Activated T-cell treated with anti-CD3 and anti-CD28 coated beads, Interleukin-2, amount 50 U/mL, for 1 hour (primary cell): ENCODE data around the gene FAM20B.

Source experiments
- DNase-seq: peaks from one replicate; pipeline ENCODE4 v3.0.0-alpha.2; 2020

The FAM20B gene

DNA sequence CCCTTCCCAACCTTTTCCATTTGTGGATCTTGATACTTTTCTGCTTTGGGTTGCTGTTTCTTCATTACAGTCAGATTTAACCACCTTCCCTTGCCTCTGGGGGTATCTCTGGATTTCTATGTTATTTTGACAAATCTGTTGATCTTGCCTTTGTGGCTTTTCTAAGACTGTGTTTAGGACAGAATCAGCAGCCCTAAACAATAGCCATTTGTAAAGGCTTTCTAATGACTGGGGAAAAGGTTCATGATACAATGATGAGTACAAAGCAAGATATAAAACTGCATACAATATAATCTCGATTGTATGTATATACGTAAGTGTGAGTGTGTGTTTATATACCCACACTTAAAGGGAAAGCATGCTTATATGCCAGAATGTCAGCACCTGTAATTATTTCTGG lies 27.8 kb downstream of the FAM20B start:
- no peak for DNase-seq

DNA sequence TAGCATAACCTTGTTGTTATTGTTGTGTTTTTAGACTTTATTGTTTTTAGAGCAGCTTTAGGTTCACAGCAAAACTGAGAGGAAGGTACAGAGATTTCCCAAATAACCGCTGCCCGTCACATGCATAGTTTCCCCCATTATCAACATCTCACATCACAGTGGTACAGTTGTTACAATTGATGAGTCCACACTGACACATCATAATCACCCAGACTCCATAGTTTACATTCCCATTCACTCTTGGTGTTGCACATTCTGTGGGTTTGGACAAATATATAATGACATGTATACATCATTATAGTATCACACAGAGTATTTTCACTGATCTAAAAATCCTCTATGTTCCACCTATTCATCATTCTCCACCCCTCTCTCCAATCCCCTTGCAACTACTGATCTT lies 30.2 kb downstream of the FAM20B start:
- no peak for DNase-seq

DNA sequence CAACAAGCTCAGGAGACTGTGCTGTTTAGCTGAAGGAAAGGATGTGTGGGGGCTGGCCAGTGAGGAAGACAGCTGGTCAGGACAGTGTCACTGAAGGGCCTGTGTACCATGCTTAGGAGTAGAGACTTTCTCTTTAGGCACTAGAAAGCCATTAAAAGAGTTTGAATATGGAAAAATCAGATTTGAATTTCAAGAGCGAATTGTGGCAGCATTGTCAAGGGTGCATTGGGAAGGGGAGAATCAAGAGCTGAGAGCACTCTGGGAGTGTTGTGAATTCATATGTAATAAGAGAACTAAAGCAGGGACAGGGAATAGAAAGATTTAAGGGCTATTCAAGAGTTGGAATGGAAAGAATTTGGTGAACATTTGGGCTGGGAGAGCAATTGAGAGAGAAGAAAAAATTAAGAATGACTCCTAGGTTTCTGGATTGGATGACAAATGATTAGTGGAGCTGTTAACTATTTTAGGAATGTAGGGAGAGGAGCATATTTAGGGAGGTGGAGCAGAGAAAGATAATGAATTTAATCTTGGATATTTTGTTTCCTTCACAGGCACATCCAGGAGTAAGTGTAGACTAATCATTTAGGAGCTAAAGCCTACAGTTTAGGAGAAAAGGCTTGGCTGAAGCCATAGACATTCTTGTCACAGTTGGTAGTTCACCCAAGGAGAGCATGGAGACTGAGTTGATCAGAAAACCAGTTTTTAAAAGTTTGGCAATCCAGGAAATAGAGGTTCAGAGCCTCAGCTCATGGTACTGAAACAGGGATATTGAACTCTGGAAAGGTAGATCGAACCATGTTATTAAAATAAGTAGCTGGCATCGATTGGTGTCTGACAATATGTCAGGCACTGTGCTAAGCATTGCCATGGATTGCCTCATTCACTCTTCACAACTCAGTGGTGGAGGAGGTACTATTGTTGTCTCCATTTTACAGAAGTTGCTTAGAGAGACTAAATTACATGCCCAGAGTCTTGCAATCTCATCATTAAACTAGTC lies 33.1 kb downstream of the FAM20B start:
- no peak for DNase-seq

DNA sequence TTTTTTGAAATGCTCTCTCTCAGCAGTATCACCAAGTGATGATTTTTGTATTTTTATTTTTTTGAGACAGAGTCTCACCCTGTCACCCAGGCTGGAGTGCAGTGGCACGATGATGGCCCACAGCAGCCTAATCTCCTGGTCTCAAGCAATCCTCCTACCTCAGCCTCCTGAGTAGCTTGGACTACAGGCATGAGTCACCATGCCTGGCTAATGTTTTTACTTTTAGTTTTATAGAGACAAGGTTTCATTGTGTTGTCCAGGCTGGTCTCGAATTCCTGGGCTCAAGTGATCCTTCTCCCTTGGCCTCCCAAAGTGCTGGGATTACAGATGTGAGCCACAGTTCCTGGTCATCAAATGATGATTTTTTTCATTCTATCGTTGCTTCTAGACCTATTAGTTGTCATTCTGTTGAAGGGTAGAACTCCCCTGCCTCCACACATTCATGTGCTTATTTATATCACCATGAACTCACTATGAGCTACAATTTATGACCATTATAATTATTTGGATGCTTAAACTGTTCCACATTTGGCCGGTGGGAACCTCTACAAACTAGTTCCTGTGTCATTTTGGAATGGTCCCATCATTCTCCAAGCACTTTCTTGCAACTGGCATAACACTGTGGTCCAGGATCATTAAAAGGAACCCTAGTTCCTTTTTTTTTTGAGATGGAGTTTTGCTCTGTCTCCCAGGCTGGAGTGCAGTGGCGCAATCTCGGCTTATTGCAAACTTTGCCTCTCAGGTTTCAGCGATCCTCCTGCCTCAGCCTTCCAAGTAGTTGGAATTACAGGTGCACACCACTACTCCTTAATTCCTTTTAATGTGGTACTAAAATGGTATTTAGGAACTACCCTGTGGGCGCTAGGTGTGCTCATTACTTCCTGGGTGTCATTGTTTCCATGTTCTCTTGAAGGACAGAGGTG lies 35.9 kb downstream of the FAM20B start:
- no peak for DNase-seq

DNA sequence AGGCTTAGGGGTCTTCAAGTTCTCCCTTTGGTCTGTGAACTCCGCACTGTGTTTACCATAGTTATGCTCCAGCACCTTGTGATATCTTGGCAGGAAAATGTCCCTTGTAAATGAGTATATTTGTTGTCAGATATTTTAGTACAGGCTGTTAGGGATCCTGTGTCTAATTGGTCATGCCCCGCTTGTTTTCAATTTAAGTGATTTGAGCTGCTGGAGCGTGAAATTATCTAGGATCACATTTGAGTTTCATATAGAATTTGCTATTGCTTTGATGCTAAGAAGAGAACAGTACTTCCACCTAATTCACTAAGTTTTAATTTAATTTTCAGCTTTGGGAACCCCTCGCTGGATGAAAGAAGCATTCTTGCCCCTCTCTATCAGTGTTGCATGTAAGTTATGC lies 40.8 kb downstream of the FAM20B start:
- no peak for DNase-seq

DNA sequence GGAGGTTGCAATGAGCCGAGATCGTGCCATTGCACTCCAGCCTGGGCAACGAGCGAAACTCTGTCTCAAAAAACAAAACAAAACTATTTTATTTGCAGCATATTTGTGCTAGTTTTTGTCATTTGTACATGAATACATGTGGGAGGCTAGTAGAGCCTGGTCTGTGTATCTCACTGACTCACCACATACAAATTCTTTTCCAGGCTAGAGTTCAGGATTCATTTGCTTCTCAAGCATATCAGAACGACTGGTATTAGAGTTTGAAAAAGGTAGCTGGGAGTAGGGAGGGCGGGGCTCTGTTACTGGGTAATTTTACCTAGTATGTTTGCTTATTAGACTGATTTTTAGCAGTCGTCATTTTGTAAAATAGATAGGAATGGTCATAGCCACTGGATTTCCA lies 51.7 kb downstream of the FAM20B start:
- no peak for DNase-seq

DNA sequence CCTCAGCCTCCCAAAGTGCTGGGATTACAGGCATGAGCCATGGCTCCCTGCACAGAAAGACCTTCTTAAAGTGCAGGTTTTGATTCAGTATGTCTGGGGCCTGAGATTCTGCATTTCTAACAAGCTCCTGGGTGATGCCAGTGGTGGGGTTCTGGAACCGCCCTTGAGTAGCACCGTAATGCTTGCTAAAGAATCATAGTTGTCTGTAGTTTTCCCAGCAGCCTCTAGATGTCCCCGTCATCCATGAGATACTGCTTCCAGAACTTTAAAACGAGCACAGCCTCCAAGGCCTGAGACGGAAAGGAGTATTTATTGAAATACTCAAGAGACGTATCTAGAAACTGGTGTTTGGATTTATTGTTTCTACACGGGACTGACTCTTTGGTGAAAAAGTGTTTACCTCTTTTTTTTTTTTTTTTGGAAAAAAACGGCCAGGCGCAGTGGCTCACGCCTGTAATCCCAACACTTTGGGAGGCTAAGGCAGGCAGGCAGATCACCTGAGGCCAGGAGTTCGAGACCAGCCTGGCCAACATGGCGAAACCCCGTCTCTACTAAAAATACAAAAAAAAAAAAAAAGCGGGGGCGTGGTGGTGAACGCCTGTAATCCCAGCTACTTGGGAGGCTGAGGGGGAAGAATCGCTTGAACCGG lies 53.5 kb downstream of the FAM20B start:
- peak; percentile 42 for DNase-seq

DNA sequence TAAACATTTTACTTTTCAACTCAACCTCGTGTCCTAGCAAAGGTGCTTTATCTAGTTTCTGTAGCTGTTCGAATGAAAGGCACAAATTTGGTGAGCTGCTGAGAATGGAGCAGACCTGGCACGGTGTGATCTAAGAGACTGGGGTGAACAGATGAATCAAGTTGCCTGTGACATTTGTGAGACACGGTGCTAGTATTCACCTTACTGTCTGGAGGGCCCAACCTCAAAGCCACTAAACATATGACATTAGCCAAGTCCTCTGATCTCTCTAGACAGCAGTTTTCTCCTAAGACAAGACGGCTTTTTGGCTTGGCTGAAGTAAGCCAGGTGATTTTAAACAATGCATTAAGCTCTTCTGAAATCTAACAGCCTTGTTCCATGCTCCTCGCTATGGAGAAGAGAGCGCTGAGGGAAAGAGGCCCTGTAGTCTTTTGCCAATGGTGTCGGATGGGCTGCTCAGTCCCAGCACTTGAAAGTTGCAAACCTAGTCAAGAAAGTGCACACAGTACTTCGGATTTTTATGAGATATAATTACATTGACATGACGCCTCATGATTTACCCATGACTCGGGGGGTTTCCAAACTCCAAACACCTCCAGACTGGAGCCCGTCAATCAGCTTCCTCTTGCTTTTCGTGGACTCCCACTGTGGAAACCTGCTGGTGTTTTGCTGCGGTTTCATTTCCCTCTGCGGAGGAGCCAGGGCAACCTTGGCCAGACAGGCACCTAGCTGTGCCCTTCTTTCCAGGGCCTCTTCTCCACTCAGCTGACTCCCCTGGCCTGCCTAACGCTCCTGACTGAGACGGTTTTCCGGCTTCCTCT lies 55.4 kb downstream of the FAM20B start:
- no peak for DNase-seq

DNA sequence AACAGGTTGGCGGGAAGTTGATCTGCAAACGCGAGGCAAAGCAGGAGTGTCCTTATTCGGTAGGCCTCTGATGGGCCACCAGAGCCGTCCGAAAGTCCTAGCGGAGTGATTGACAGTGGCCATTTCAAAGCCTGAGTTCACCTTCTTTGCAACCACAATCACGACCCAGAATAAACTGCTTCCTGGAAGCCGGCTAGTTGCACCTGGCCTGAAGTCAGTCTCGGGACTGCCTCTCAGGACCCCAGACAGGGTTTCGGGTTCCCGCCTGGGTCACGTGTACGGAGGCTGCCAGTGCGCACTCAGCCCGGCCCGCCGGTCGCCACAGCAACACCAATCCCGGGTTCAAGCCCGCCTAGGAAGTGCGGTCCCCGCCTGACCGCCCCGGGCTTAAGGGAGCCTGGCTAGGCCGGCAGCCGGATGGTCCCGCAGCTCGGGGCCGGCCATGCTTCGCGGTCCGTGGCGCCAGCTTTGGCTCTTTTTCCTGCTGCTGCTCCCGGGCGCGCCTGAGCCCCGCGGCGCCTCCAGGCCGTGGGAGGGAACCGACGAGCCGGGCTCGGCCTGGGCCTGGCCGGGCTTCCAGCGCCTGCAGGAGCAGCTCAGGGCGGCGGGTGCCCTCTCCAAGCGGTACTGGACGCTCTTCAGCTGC lies 56.1 kb downstream of the FAM20B start, which contains the start of gene TOR3A:
TOR3A (plus strand) TSS at position 384 of the 646 bp plus-strand sequence; CDS start at position 443, 59 bp downstream.
- DNase-seq, result peak; percentile 78

DNA sequence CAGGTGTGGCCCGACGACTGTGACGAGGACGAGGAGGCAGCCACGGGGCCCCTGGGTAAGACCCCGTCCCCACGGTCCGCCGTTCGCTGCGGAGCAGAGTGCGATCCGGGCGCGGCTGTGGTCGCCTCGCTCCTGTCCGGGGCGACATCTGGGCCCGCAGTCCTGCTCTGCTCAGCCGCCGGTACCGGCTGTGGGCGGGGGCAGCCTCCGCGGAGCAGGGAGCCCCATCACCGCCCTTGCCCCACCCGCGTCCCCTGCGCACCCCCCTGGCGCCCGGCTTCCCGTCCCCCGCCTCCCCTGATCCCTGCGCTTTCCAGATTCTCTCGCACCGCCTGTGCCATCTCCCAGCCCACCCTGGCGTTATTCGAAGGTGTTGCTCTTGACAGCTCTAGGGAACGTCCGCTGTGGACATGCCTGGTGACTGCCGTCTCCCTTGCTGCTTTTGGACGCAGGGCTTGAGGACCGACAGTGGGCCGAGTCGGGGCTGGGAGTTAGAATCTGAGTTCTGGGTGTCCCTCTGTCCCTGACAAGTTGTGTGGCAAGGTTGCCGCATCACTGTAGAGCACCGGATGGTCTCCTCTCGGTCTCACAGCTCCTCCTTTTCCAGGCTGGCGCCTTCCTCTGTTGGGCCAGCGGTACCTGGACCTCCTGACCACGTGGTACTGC lies 56.8 kb downstream of the FAM20B start:
- DNase-seq, result peak; percentile 50

DNA sequence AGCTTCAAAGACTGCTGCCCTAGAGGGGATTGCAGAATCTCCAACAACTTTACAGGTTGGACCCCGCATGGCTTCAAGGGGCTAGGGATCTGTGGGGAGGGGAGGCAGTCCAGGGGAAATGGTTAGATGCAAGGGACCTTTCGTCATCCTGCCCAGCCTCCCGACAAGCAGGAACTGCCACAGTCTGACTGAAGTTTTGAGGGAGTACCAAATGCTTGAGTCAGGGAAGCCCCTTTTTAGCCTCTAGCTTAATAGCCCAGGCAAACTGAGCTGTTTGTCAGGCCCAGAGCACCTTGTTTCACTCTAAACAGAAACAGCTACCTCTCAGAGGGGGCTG lies 57.3 kb downstream of the FAM20B start:
- DNase-seq, result no peak

DNA sequence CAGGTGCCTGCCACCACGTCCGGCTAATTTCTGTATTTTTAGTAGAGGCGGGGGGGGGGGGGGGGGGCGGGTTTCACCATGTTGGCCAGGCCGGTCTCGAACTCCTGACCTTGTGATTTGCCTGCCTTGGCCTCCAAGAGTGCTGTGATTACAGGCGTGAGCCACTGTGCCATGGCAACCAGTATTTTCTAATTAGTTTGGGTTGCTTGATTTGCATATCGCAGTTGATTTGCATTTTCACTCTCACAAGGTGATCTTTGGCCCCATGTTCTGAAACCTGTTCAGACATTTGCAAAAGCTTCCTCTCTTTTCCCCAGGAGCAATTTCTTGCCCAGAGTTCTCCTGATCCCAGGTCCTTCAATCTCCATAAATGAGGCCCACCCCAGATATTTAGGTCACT lies 57.8 kb downstream of the FAM20B start:
- no peak for DNase-seq

DNA sequence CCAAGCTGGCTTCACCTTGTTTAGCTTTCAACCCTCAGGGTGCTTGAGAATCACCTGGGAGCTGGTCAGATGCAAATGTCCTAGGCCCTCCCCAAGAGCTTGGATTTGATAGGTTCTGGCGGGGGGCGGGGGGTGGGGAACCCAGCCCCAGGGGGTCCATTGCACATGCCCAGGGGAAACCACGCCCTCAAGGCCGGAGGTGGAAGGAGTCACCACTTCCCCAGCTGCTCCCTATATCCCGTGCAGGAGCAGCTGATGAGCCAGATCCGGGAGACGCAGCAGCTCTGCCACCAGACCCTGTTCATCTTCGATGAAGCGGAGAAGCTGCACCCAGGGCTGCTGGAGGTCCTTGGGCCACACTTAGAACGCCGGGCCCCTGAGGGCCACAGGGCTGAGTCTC lies 62.0 kb downstream of the FAM20B start:
- no peak for DNase-seq

DNA sequence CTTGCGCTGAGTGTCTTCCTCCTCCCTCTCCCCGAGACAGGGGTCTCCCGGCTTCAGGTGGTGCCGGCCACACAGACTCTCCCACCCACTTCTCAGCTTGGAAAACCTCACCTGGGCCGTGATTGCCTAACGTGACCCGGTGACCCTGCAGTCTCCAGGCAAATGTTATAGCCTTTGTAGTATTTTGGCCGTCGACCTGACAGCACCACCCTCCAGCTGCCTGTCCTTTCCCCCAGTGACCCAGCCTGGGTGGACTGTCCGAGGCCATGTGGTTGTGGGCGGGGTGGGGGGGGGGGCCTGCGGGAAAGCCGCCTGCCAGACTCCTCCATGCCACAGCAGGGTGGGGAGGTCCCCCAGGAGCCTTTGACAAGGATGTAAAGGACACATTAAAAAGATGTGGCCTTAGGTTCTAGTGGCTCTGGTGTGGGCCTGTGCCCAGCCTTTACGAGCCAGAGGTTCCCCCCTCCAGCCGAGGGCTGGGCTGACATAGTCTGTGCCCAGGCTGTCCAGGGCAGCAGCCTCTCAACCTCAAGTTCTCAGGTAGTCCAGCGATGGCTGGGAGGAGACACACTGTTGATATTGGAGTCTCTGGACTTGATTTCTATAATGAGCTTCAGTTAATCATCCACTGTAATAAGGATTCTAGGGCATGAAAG lies 64.3 kb downstream of the FAM20B start:
- no peak for DNase-seq

DNA sequence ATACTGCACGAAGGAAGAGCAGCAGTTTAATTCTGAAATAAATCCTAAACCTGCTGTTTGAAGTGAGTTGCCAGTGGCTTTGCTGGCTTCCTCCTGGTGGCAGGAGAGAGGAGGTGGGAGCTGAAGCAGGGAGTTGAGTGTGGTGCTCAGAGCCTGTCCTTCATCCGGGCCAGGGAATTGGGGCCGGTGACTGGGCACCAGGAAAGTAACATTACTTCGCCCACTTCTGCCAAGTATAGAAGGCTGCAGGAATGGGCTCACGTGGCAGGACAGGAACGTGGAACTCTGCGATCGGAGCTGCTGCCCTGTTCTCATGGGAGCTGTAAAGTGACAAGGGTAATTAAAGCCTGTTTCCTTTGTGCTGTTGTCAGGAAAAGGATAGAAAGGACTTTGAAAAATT lies 64.8 kb downstream of the FAM20B start:
- DNase-seq, result no peak

DNA sequence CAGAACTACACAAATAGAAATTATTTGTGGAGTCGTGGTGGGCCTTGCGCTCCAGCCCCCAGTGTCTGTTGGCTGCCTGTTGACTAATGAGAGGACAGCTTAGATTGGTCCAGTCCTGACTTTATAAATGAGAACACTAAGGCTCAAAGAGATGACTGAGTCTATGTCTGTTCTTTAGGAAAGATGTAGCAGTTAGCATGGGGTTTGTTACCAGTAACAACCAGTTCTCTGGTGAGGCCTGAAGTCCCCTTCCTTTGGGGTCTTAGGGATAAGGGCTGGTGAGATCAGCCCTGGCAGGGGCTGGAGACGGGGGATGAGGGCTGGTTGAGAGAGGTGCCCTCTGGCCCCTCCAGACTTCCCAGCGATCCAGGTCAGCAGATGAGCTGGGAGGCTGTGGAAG lies 65.2 kb downstream of the FAM20B start:
- DNase-seq, result no peak

DNA sequence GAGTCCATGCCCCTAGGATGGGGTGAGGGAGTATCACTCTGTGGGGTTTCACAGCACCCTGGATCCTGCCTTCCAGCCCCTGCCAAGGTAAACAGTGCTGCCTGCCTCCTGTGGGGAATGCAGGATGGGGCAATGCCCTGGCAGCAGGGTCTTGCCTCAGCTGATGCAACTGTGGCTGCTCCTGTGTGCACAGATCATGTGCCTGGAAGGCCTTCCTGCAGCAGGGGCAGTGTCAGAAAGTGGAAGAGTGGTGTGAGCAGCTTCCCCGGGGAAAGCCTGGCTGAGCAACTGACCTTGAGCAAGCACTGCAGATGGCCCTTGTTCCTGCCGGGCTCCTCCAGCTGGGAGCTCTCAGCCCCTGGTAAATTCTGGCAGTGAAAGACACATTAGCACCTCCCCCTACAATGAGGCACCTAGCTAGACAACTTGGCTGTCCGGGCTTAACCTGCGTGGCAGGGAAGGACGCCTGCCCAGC lies 66.0 kb downstream of the FAM20B start:
- no peak for DNase-seq

DNA sequence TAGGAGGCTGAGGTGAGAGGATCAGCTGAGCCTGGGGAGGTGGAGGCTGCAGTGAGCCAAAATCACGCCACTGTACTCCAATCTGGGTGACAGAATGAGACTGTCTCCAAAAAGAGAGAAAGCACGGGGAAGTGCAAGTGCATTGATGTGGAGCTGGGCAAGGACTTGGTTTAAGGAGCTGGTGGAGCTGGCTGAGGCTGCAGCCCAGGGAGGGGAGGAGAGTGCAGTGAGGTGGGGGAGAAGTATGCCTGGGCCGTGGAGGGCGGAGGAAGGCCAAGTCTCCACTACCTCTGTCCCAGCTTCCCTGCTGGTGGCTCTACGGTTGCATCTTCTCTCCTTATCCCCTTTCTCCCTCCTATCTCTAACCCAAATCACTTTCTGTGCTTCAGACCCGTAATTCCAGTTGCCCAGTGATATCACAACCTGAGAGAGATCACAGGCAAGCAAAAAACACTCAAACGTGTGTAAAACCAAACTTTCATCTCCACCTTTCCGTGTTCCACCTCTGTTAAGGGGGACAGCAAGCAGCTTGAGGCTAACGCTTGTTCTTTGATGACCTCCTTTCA lies 67.3 kb downstream of the FAM20B start:
- no peak for DNase-seq

DNA sequence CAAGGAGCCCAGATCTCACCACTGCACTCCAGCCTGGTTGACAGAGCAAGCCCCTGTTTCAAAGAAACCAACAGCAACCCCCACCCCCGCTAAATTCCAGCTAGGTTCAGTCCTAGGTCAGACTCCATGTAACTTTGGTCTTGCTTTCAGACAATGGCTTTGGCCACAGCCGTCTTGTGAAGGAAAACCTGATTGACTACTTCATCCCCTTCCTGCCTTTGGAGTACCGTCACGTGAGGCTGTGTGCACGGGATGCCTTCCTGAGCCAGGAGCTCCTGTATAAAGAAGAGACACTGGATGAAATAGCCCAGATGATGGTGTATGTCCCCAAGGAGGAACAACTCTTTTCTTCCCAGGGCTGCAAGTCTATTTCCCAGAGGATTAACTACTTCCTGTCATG lies 69.1 kb downstream of the FAM20B start:
- no peak for DNase-seq

DNA sequence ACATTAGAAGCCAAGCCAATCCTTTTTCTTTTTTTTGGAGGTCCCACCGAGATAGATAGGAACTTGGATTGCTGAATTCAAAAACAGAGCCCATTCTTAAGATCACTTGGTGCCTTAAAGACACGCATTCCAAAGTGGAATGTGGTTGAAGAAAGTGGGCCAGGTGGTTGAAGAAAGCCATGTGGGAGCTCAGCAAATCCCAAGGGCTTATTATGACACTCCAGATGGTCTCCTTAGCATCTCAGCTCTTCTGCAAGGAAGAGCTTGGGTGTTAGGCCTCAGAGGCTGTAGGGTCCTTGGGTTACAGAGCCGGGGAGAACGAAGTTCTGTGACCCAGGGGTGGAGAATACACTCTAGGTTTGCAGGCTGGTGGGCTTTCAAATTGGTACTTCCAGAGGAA lies 69.7 kb downstream of the FAM20B start:
- no peak for DNase-seq
